Measurements from ENCODE around the gene GLCE. TPM values are rescaled to one million over a fixed set of nuclear protein-coding genes. Genes with fewer than 3 reads are reported as not detected.
A peak's percentile ranks its signal among the peaks of the same experiment; 100 is the strongest.
"Not testable (repeated sequence)": the region's sequence is repeated elsewhere in the genome, so short reads cannot be mapped to it uniquely, and the experiment has no call there.

GLCE gene
- polyA plus RNA-seq, 1 experiment: 48.1 TPM

GRCh38 chr15:69297642-69298353 lies 137.4 kb downstream of the GLCE start:
- H3K9me3 ChIP-seq (ENCODE audit: control insufficient read depth, insufficient read depth, low read length): no peaks in the 10 kb centered on the region
- no peak overlapping the region for H3K4me3 ChIP-seq (ENCODE audit: low read depth, low read length)
- peaks cover 2% of the 10 kb centered on the region for H3K27me3 ChIP-seq (ENCODE audit: control insufficient read depth, insufficient read depth, low read length)
- CTCF ChIA-PET: interaction anchor here (0.6 kb wide), 1 partner anchor 165 kb away, joined by 3 read pairs; no protein-coding TSS in a partner anchor
- no peak for TF ChIP-seq CTCF (IDR thresholded peaks at IDR 0.05; ENCODE audit: low read depth, low read length)
- no peak overlapping the region for H3K27ac ChIP-seq (ENCODE audit: low read depth, low read length)
- POLR2A ChIA-PET: no interaction called here
- DNase-seq (ENCODE audit: low read depth, low spot score): no peak

- peaks cover 2% of the 10 kb centered on the region for H3K27me3 ChIP-seq (ENCODE audit: control insufficient read depth, insufficient read depth, low read length)
- no peaks in the 10 kb centered on the region for H3K9me3 ChIP-seq (ENCODE audit: control insufficient read depth, insufficient read depth, low read length)
- ChIA-PET POLR2A (no interaction called here), CTCF (no interaction called here)
- peak overlapping the region; percentile 60 for H3K4me3 ChIP-seq (ENCODE audit: low read depth, low read length)
- no peak overlapping the region for H3K27ac ChIP-seq (ENCODE audit: low read depth, low read length)
- no peak for TF ChIP-seq CTCF (IDR thresholded peaks at IDR 0.05; ENCODE audit: low read depth, low read length)
- DNase-seq (ENCODE audit: low read depth, low spot score): no peak
Observed at GRCh38 chr15:69298354-69298696, 137.9 kb downstream of the GLCE start.

GRCh38 chr15:69298697-69299441 lies 138.4 kb downstream of the GLCE start, which contains the start of gene PAQR5:
PAQR5 (plus strand) TSS chr15:69298912; CDS start chr15:69360081, 61,169 bp downstream.
- Histone ChIP-seq H3K4me3 (ENCODE audit: low read depth, low read length) (peak within 1 kb of the TSS; percentile 60), H3K27ac (ENCODE audit: low read depth, low read length) (no peak within 1 kb of the TSS), H3K27me3 (ENCODE audit: control insufficient read depth, insufficient read depth, low read length) (peaks cover 2% of the 10 kb centered on the region), H3K9me3 (ENCODE audit: control insufficient read depth, insufficient read depth, low read length) (no peaks in the 10 kb centered on the region)
- ChIA-PET POLR2A (no interaction called here), CTCF (no interaction called here)
- TF ChIP-seq CTCF (IDR thresholded peaks at IDR 0.05; ENCODE audit: low read depth, low read length): no peak
- no peak for DNase-seq (ENCODE audit: low read depth, low spot score)

- H3K4me3 ChIP-seq (ENCODE audit: low read depth, low read length): peak overlapping the region; percentile 60
- H3K27me3 ChIP-seq (ENCODE audit: control insufficient read depth, insufficient read depth, low read length): no peaks in the 10 kb centered on the region
- ChIA-PET POLR2A (no interaction called here), CTCF (no interaction called here)
- TF ChIP-seq CTCF (IDR thresholded peaks at IDR 0.05; ENCODE audit: low read depth, low read length): no peak
- no peaks in the 10 kb centered on the region for H3K9me3 ChIP-seq (ENCODE audit: control insufficient read depth, insufficient read depth, low read length)
- no peak for DNase-seq (ENCODE audit: low read depth, low spot score)
- no peak overlapping the region for H3K27ac ChIP-seq (ENCODE audit: low read depth, low read length)
Observed at GRCh38 chr15:69299451-69299886, 139.0 kb downstream of the GLCE start.

- ChIA-PET CTCF (no interaction called here), POLR2A (no interaction called here)
- Histone ChIP-seq H3K27me3 (ENCODE audit: control insufficient read depth, insufficient read depth, low read length) (no peaks in the 10 kb centered on the region), H3K27ac (ENCODE audit: low read depth, low read length) (no peak overlapping the region), H3K4me3 (ENCODE audit: low read depth, low read length) (no peak overlapping the region), H3K9me3 (ENCODE audit: control insufficient read depth, insufficient read depth, low read length) (no peaks in the 10 kb centered on the region)
- no peak for TF ChIP-seq CTCF (IDR thresholded peaks at IDR 0.05; ENCODE audit: low read depth, low read length)
- no peak for DNase-seq (ENCODE audit: low read depth, low spot score)
Observed at GRCh38 chr15:69299943-69300588, 139.6 kb downstream of the GLCE start.

- H3K4me3 ChIP-seq (ENCODE audit: low read depth, low read length); DNase-seq (ENCODE audit: low read depth, low spot score); H3K27me3 ChIP-seq (ENCODE audit: control insufficient read depth, insufficient read depth, low read length); CTCF ChIA-PET; H3K9me3 ChIP-seq (ENCODE audit: control insufficient read depth, insufficient read depth, low read length); H3K27ac ChIP-seq (ENCODE audit: low read depth, low read length): not testable (repeated sequence)
- POLR2A ChIA-PET: interaction anchor here (0.9 kb wide), 1 partner anchor 151 kb away, joined by 3 read pairs; the partner anchor contains the start of gene RPLP1
Observed at GRCh38 chr15:69301101-69301500, 140.7 kb downstream of the GLCE start.

- H3K9me3 ChIP-seq (ENCODE audit: control insufficient read depth, insufficient read depth, low read length); H3K27me3 ChIP-seq (ENCODE audit: control insufficient read depth, insufficient read depth, low read length); CTCF ChIA-PET; H3K27ac ChIP-seq (ENCODE audit: low read depth, low read length); DNase-seq (ENCODE audit: low read depth, low spot score); H3K4me3 ChIP-seq (ENCODE audit: low read depth, low read length): not testable (repeated sequence)
- POLR2A ChIA-PET: interaction anchor here (0.9 kb wide), 1 partner anchor 150 kb away, joined by 3 read pairs; the partner anchor contains the start of gene RPLP1
Observed at GRCh38 chr15:69302087-69302486, 141.7 kb downstream of the GLCE start.

All from AG04450 (cell line).